ENCODE data around the gene AAR2.

Gene AAR2

DNA sequence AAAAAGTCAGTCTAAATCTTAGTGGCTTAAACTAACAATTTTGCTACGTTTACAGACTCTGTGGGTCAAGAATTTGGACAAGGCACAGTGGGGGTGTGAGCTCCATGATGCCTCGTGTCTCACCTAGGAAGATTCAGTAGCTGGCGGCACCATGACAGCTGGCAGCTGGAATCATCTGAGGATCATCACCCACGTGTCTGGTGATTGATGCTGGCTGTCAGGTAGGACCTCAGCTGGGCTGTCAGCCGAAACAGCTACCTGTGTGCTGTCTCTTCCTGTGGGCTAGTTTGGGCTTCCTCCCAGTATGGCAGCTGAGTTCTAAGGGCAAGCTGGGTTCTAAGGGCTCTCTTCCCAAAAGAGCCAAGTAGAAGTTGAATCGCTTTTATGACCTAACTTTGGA, 43.5 kb downstream of the AAR2 start:
- no peak for DNase-seq (ENCODE audit: low read depth, low spot score)

DNA sequence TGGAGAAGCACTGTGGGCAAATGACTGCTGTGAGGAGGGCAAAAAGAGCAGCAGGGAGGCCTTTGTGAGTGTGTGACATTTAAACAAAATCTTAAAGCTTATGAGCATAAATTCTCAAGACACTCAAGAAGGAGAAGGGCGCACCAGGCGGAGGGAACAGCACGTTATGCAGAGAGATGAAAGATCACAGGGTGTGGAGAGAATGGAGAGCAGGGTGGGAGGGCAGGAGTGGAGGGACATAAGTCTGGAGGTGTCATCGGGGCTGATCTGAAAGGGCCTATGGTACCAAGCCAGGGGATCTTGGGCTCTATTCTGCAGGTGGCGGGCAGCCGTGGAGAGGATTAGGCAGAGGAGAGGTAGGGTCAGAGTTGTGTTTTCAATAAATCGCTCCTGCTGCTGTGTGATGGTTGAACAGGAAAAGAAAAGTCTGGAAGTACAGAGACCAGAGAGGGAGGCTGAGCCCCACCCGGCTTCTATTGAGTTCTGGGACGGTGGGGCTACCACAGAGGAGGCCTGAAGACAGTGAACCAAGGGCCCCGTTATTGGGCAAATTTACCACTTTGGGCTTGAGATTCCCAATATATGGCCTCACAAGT, 45.6 kb downstream of the AAR2 start:
- no peak for DNase-seq (ENCODE audit: low read depth, low spot score)

DNA sequence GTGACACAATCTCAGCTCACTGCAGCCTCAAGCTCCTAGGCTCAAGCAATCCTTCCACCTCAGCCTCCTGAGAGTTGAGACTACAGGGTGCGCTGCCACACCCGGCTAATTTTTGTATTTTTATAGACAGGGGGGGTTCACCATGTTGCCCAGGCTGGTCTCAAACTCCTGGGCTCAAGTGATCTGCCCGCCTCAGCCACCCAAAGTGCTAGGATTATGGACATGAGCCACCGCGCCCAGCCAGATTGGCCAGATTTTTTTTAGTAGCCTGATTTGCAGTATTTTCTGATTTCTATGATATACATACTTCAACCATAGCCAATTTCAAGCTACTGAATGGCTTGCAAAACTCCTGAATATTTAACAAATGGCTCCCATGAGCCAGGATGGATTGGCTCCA, 48.5 kb downstream of the AAR2 start:
- DNase-seq (ENCODE audit: low read depth, low spot score), result no peak

DNA sequence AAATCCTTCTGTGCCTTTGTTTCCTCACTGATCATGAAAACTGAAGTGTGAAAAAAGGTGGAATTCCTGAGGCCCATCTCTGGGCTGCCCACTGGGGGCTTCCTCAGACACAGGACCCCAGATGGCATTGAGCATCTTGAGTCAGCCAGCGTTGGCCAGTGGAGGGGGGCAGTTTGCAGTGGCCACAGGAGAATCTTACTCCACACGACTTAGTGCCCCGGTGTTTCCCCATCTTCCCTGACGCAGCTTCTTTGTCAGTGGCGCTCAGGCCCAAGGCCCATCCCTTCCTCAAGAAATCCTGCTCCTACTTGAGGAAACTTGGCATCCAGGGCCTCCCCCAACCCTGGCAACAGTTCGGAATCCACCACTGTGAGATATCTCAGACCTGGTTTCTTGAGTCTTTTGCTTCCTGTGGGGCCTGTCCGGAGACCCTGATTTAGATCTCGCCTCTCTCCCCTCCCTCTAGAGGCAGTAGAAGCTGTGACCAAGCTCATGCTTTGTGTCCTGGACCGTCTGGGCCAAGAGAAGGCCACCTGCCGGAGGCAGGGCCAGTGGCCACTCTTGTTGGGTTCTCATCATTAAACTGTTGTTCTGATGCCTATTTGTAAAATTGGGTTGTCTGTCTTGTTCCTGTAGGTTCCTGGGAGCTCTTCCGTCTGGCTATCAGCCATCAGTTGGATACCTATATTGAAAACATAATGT, 49.6 kb downstream of the AAR2 start:
- no peak for DNase-seq (ENCODE audit: low read depth, low spot score)

DNA sequence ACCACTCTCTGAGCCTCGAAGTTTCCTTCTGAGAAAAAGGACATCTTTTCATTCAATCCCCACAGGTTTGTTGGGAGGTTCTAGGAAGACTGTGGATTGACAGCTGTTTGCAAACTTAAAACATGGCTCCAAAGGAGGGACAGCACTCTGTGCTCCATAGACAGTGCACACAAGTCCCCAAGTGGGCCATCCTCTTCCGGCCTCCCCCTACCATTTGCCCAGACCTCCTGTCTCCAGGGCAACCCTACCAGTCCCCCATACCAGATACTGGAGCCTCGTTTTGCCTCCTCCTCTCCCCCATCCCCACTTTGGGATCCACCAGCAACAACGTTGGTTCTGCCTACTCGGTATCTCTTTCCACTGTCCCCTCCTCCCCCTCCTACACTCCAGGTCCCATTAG, 61.4 kb downstream of the AAR2 start:
- no peak for DNase-seq (ENCODE audit: low read depth, low spot score)

DNA sequence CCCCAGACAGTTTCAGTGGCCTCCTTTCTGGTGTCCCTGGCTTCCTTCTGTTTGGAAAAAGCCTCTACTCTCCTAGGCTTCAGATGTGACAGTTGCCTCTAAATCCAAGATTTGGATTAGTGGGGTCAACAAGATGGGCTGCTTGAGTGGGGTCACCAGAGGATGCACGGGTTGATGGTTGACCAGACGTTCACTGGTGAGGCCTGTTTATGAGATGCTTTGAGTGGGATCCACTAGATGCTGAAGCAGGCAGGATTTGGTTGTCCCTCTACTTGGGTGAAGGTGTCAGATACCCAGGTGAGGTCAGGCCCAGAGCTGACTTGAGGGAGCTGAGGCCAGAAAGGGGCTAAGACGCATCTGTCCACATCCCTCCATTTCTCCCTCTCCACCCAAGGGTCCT, 61.8 kb downstream of the AAR2 start:
- no peak for DNase-seq (ENCODE audit: low read depth, low spot score)

DNA sequence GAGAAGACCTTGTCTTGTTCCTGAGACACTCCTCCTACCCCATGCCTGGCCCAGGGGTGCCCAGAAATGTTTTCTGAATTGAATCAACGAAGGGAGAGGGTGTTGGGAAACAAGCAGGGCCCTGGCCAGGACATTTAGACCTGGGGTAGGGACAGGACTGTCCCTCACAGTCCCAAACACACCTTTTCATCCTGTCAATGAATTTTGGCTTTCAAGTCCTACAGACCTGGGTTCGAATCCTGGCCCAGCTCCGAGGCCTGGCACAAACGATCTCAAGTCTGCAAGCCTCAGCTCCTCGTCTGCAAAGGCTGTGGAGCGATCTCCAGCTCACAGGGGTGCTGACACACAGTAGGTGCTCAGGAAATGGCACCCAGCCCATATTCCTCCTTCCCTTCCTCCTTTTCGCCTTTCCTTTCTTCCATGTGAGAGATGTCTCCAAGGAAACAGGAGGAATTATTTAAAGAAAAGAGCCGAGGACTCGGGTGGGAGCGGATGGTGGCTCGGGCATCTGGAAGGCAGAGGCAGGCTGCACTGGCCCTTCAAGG, 62.6 kb downstream of the AAR2 start:
- no peak for DNase-seq (ENCODE audit: low read depth, low spot score)

DNA sequence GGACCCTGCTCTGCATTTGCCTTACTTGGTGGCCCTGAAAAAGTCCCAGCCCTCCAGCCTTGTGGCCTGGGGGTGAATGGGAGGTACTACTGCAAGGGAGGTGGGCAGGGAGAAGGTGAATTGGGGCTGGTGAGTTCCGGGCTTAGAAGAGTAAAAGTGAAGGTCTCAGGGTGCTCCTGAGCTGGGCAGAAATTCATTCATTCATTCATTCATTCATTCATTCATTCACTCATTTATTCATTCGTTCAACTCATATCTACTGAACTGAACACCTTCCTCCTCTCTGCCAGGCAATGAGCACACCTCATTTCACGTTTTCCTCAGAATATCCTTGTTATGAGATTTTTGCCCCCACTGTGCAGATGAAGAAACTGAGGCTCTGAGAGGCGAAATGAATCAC, 63.2 kb downstream of the AAR2 start:
- DNase-seq (ENCODE audit: low read depth, low spot score), result no peak

DNA sequence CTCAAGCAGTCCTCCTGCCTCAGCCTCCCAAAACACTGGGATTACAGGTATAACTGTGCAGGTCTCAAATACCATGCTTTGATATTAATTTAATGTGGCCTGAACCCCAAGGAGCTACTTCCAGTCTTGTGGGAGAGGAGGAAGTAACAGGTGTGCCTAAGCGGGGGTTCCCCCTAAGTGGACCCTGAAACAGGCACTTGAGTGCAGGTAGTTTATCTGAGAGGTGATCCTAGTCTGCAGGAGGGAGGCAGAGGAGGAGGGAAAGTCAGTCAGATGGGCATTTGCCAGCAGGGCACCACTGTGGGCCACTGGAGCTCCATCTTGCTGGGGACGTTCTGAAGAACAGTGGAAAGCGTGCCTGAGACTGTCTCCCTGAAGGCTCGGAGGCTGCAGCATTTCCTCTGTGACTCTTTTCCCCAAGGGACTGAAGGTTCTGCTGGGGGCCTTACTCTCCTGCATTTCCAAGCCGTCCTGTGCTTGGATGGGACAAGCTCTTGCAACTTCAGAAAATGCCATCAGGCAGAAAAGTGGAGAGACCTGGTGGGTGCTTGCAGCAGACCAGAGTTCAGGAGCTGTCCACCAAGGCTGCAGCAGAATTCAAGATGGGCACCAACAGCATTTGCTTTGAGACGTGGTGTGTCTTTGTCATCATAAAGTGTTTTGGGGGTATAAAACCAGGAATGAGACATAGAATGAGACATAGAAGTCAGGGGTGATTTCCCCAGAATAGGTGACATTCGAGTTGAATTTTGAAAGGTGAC, 65.3 kb downstream of the AAR2 start:
- DNase-seq (ENCODE audit: low read depth, low spot score), result no peak

DNA sequence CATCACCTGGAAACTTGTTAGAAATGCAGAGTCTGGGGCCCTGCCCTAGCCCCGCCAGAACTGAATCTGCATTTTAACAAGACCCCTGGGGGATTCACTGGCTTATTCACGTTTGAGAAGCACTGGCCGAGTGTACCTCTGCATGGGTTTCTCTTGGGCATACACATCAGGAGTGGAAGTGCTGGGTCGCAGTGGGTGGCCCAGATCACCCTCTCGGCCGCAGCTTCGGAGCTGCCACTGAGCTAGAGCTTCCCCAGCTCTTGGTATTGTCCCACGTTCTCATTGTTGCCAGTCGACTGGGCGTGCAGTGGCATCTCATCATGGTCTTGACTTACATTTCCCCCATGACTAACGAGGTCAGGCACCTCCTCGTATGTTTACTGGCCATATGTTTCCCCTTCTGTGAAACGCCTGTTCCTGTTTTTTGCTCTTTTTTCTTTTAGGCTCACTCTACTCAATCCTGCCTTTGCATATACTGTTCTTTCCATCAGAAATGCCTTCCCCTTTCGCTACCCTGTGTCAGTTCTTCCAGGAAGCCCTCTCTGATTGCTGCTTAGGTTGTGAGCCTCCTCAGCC, 66.8 kb downstream of the AAR2 start:
- DNase-seq (ENCODE audit: low read depth, low spot score), result no peak

DNA sequence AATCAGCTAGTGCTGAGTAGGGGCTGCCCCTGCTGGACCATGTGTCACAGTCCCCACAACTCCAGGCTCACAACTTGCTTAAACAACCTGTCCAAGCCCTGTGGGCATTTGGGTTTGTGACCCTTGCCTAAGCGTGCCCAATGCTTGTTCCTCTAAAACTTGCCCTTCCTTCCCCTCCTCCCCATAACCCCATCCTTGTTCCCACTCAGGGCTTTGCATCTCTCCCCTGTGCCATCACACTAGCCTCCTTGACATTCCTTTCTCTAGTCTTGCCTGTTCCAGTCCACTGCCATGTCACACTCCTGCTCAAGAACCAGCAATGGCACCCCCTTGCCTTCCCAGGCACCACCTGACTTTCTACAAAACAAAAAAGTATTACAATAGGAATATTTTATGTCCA, 67.6 kb downstream of the AAR2 start:
- DNase-seq (ENCODE audit: low read depth, low spot score), result no peak

DNA sequence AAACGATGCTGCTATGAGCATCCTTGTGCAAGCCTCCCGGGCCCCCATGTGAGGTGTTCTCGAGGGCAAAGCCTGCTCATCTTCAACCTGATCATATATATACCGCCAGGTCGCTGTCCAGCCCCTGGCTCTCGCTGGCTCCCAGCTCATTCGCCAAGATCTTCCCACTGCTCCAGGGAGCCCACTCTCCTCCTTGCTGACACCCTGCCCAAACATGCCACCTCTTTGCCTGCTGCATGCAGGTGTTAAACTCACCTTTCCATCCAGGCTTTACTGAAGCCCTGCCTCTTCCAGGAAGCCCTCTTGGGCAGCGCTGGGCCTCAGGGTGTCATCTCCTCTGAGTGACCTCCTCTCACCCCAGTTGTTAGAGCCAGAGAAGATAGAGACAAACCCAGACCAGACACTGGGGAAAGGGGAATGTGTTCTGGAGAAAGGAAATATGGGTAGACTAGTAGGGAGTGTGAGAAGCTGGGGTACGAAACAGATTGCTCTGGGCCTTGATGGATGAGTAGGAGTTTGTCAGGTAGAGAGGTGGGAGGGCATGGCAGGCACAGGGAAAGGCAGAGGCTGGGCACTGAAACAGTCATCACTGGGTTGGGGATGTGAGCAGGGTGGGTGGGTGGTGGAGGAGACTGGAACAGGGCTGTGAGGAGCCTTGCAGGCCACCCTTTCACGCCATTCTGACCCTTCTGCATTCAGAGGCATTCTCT, 68.7 kb downstream of the AAR2 start:
- DNase-seq (ENCODE audit: low read depth, low spot score), result no peak

DNA sequence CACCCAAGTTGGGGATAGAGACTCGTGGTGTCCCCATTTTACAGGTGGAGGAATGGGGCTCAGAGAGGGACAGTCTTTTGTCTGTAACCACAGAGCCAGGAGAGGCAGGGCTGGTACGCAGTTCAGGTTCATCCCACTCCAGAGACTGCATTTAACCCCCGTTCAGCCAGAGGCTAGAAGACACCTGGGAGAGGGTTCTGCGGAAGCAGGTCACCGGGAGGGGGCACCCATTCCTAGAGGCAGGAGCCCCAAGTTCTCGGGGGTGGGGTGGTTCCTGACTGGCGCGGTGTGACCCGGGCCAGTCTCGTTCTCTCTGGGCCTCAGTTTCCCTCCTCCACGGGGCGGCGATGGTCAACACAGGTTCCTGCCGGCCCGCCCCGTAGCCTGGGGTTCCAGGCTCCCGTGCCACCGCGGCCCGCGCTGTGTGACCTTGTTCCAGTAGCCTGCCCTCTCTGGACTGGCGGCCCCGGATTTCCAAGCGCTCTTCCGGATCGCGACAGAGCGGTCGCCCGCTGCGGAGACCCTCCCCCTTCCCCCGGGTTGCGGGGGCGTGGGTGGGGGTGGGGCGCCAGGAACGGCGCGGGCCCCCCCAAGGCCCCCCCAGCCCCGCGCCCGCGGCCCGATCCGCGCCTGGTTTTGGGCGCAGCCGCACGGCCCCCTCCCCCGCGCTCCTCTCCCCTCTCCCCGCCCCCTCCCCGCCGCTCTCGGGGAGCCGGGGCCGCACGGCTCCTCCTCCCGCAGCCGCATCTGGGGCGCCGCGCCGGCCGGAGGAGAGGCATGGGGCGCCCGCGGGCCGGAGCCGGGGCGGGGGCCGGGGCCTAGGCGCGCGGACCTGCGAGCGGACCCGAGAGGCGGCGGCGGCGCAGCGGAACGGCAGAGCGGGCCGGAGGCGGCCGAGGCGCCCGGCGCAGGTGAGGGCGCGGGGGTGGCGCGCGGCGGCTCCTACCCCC, 69.6 kb downstream of the AAR2 start, which contains the start of gene DLGAP4:
Gene DLGAP4, plus strand, starts transcription at position 738 of the 950 bp plus-strand sequence. CDS start 125,379 bp downstream, outside the sequence.
- no peak for DNase-seq (ENCODE audit: low read depth, low spot score)
